ENCODE results near the gene DBN1.
A peak's percentile ranks its signal among the peaks of the same experiment; 100 is the strongest.
"Not testable (repeated sequence)": the region's sequence is repeated elsewhere in the genome, so short reads cannot be mapped to it uniquely, and the experiment has no call there.

Gene DBN1

DNA sequence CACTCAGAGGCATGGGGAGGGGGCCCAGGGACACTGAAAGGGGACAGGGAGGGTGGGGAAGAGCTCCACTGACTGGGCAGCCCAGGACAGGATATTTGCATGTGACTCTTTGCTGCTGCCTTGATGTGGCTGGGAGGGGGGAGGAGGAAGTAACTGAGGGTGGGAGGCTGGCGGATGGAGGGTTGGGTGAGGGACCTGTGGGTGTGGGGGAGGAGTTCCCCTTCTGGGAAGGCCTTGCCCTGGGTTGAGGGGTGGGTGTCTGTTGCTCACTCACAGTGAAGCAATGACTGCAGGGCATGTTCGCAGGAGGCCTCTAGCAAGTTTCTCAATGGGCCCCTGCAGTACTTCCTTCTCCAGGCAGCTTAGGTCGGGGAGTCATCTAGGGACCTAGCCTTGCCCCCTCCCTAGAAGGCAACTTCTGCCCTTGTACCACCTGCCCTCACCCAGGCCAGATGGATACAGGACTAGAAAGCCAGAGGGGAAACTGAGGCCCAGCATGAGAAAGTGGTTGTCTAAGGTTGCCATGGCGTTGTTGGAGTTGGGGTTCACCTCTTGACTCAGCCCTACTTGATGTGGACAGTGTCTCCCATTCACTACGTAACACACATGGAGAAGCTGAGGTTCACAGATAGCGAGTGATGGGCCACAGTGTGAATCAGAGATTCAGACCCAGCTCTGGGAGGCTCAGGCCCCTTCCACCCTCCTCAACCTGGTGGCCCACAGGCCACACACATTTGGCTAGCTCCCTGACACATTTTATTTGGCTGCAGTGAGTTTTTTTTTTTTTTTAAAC, 44.0 kb downstream of the DBN1 start:
- peak; percentile 80 to 90 for DNase-seq (ENCODE audit: low read depth in 2 of 2)

DNA sequence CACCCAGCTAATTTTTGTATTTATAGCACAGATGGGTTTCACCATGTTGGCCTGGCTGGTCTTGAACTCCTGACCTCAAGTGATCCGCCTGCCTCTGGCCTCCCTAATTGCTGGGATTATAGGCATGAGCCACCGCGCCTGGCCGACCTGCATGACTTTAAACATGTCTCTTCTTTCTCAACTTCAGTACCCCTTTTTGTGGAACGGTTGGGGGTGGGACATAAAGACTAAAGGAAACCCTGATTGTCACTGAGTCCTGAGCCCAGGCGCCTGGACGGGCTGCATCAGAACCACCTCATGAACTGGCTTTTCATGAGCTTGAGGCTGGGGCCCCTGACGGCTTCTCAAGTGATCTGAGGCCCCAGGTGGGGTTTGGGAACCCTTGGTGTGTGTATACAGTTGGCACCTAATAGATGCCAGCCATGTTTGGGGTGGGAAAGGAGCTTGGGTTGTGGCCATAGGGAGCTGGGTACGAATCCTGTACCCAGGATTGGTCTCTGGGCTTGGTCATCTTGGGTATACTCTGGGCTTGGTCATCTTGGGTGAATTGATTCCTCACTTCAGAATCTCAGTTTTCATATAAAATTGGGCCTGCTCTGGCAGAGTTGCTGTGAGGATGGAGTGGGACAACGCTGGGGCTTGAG, 44.7 kb downstream of the DBN1 start:
- DNase-seq (ENCODE audit: low read depth in 2 of 2): no peak

GRCh38 chr5:177427919-177428573, 45.4 kb downstream of the DBN1 start:
- DNase-seq (ENCODE audit: low read depth in 2 of 2): no peak

DNA sequence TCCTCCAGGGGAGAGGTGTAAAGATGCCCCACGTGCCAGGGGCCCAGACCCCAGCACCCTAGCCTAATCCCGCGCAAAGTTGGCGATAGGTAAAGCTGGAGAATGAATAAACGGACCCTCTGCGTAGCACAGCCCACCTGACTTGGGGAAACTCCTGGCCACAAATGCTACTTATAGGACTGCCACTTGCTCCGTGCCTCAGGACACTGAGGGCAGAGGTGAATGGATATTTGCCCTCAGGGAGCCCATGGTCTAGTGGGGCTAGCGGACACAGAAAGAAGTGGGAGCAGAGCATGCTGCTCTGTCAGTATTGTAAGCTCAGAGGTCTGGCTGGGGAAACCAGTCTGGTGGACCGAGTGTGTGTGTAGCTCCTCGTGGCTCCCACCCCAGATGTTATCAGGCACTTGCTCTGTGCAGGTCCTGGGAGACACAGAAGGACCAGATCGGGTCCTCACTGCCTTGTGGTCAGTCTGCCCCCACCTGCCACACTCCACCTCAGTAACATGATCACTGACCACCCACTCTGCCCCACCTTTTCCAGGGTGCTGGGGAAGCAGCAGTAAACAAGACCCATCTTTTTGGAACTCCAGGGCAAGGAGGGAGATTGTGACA, 46.1 kb downstream of the DBN1 start:
- no peak for DNase-seq (ENCODE audit: low read depth in 2 of 2)

GRCh38 chr5:177426566-177427210, 46.7 kb downstream of the DBN1 start, which contains the start of gene GRK6:
Gene GRK6 (plus strand): TSS chr5:177426676. CDS start chr5:177426846, 170 bp downstream.
- DNase-seq (ENCODE audit: low read depth in 2 of 2): peak in 1 of 2 donors; percentile 45

- DNase-seq (ENCODE audit: low read depth in 2 of 2): peak; percentile 97 to 99
Observed at GRCh38 chr5:177425801-177426565, 47.5 kb downstream of the DBN1 start.

GRCh38 chr5:177425196-177425800, 48.1 kb downstream of the DBN1 start:
- no peak for DNase-seq (ENCODE audit: low read depth in 2 of 2)

DNA sequence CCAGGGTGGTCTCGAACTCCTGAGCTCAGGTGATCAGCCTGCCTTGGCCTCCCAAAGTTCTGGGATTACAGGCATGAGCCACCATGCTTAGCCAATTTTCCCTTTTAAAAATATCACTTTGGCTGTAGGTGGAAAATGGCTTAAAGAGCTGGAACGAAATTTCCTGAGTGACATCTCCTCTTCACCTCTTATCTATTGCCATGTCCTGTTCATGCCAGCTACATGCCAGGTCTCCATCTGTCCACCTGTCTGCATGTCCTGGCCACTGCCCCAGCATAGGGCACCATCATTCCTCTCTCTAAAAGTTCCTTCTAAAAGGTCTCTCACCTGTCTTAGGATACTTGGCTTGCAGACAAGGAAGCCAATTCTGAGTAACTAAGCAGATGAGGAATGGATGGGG, 49.8 kb downstream of the DBN1 start:
- DNase-seq (ENCODE audit: low read depth in 2 of 2): no peak

DNA sequence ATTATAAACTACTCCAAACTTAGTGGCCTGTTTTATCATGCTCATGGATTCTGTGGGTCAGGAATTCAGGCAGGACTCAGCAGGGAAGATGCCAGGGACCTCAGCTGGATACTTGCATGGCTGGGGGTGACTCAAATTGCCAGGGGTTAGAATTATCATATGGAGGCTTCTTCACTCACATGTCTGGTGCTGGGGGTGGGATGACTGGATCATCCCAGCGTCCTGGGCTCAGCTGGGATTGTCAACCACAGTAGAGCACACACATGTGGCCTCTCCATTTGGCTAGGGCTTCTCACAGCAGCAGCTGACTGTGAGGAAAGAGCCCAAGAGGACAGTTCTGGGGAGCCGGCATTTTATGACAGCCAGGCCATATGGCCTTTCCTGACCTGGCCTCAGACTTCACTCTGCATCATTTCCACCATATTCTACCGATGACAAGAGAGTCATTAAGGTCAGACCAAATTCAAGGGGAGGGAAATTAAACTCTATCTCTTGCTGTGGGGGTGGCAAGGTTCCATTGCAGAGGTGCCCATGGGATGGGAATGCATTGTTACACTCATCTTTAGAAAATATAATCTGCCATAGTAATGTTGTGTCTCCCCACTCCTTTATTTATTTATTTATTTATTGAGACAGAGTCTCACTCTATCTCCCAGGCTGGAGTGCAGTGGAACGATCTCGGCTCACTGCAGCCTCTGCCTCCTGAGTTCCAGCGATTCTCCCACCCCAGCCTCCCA, 52.2 kb downstream of the DBN1 start:
- DNase-seq (ENCODE audit: low read depth in 2 of 2): no peak

DNA sequence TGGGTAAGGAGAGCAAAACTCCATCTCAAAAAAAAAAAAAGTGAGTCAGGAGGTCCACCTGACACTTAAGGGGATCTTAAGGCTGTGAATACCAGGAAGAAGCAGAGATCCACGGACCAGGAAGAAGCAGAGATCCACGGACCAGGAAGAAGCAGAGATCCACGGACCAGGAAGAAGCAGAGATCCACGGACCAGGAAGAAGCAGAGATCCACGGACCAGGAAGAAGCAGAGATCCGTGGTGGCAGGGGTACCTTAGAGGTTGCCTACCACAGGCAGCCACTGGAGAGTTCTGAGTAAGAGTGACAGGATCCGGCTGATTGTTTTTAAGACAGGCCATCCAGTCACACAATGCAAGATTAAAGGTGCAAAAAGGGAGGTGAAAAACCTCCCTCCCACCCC, 53.0 kb downstream of the DBN1 start:
- not testable (repeated sequence) for DNase-seq (ENCODE audit: low read depth in 2 of 2)

DNA sequence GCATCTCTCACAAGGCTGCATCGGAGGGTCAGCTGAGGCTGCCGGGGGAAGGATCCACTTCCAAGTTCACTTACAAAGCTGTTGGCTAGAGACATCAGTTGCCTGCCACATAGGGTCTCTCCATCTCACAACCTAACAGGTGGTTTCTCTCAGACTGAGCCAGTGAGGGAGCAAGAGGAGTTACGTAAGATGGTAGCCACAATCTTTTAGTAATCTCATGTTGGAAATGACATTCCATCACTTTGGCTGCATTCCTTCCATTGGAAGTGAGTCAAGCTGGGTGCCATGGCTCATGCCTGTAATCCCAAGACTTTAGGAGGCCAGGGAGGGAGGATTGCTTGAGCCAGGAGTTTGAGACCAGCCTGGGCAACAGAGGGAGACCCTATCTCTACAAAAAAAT, 54.4 kb downstream of the DBN1 start:
- DNase-seq (ENCODE audit: low read depth in 2 of 2): no peak

GRCh38 chr5:177417081-177417480, 56.4 kb downstream of the DBN1 start:
- not testable (repeated sequence) for DNase-seq (ENCODE audit: low read depth in 2 of 2)

GRCh38 chr5:177414481-177414880, 59.0 kb downstream of the DBN1 start:
- no peak for DNase-seq (ENCODE audit: low read depth in 2 of 2)

DNA sequence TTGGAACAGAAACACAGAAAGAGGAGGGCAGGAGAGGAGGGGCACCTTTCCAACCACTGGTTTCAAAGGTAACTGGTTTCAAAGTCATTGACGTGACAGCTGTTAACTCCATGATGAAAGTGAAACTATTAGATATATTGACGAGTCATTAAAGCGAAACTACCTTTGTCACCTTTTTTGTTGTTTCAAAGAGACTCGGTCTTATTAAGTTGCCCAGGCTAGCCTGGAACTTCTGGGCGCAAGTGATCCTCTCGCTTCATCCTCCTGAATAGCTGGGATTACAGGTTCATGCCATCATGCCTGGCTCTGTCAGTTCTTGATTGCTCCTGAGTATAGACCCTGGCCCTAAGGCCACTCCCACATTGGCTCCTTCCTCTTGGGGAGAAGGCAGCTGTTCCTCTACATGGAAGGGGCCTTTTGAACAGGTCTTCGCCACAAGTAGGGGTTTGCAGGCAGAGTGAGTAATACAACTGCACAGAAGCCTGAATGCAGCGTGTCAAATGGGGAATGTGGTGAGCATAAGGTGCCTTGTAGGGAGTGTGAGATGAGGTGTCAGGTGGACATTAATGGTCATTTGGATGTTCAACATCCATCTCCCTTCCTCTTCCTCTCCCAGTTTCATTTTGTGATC, 60.7 kb downstream of the DBN1 start:
- no peak for DNase-seq (ENCODE audit: low read depth in 2 of 2)

- no peak for DNase-seq (ENCODE audit: low read depth in 2 of 2)
Observed at GRCh38 chr5:177410575-177410974, 62.9 kb downstream of the DBN1 start.

- no peak for DNase-seq (ENCODE audit: low read depth in 2 of 2)
Observed at GRCh38 chr5:177409043-177409801, 64.2 kb downstream of the DBN1 start, which contains the start of gene F12. Gene F12 (minus strand): TSS chr5:177409564. CDS start chr5:177409527, 37 bp downstream.

Measured in stimulated activated CD8-positive, alpha-beta memory T cell treated with anti-CD3 and anti-CD28 coated beads, Interleukin-15, amount 100 ng/mL, for 4 hours (primary cell).